ENCODE results near the gene TNIP2. TPM values are rescaled to one million over a fixed set of nuclear protein-coding genes. Genes with fewer than 3 reads are reported as not detected.

Gene TNIP2
- total RNA-seq, 1 experiment from 2014 or later = 37.2 TPM

- H3K36me3 ChIP-seq = peaks cover 36% of the 10 kb centered on the region
- no peak overlapping the region for H3K4me3 ChIP-seq
- peaks cover 23% of the 10 kb centered on the region for H3K4me1 ChIP-seq (replicated peaks)
- no peaks in the 10 kb centered on the region for H3K27me3 ChIP-seq (replicated peaks)
- H3K9me3 ChIP-seq (replicated peaks) = no peaks in the 10 kb centered on the region
- DNase-seq (ENCODE audit: low read depth in 1 of 2, low spot score in 2 of 2) = peak; percentile 74 to 93
- no peak overlapping the region; the same call in 1 of the 2 replicates for H3K27ac ChIP-seq
Measured at GRCh38 chr4:2694691-2695090, 61.4 kb downstream of the TNIP2 start.

DNA sequence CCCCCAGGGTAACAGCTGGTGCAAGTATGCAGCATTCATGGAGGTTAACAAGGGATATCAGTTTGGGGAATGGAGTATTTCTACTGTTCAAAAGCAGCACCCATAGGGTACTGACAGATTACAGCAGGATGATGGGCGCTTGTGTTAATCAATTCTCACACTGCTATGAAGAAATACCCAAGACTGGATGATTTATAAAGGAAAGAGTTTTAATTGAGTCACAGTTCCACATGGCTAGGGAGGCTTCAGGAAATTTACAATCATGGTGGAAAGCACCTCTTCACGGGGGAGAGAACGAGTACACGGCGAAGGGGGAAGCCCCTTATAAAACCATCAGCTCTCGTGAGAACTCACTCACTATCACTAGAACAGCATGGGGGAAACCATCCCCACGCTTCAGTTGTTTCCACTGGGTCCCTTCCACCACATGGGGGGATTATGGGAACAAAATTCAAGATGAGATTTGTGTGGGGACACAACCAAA, 64.1 kb downstream of the TNIP2 start:
- Histone ChIP-seq H3K4me3 (no peak overlapping the region), H3K9me3 (replicated peaks) (no peaks in the 10 kb centered on the region), H3K4me1 (replicated peaks) (peaks cover 31% of the 10 kb centered on the region), H3K27ac (no peak overlapping the region), H3K27me3 (replicated peaks) (no peaks in the 10 kb centered on the region), H3K36me3 (peaks cover 34% of the 10 kb centered on the region)
- no peak for DNase-seq (ENCODE audit: low read depth in 1 of 2, low spot score in 2 of 2)

Other genes starting within 250 kb of the TNIP2 start
- gene FAM193A, start 219.7 kb downstream of the TNIP2 start, total RNA-seq (2014; rRNA removed; shearing (Covaris generic)) = 4.4 and 7.6 TPM in 2 replicates
- 5.9 and 7.6 TPM in 2 replicates for gene SH3BP2, start 36.7 kb upstream of the TNIP2 start, total RNA-seq (2014; rRNA removed; shearing (Covaris generic))
- gene ADD1, start 87.5 kb upstream of the TNIP2 start, total RNA-seq (2014; rRNA removed; shearing (Covaris generic)) = 98.4 and 138 TPM in 2 replicates
- 5.8 and 9.9 TPM in 2 replicates for gene NOP14, start 207.1 kb upstream of the TNIP2 start, total RNA-seq (2014; rRNA removed; shearing (Covaris generic))
- 1.2 and 1.7 TPM in 2 replicates for gene GRK4, start 207.2 kb upstream of the TNIP2 start, total RNA-seq (2014; rRNA removed; shearing (Covaris generic))

Measured in SJSA1 (cell line).